Measurements from ENCODE around the gene THRAP3. TPM values are rescaled to one million over a fixed set of nuclear protein-coding genes. Genes with fewer than 3 reads are reported as not detected.
A peak's percentile ranks its signal among the peaks of the same experiment; 100 is the strongest.
"Not testable (repeated sequence)": the region's sequence is repeated elsewhere in the genome, so short reads cannot be mapped to it uniquely, and the experiment has no call there.

Gene THRAP3
- total RNA-seq, 1 donor from 2014 or later: 142 TPM

DNA sequence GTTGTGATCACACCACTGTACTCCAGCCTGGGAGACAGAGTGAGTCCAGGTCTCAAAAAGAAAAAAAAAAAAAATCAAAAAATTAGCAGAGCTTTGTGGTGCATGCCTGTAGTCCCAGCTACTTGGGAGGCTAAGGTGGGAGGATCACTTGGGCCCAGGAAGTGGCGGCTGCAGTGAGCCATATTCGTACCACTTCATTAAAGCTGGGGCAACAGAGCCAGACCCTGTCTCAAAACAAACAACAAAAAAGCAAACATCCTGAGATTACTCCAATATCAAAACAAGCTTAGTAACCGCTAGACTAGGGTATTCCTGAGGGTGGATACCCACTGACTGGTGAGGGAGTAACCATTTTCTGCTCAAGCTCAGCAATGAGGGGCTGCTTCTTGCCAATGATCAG lies 12.9 kb upstream of the THRAP3 start:
- no peak for DNase-seq (ENCODE audit: low spot score, unreplicated experiment)
- TF ChIP-seq CTCF (IDR thresholded peaks at IDR 0.05; ENCODE audit: unreplicated experiment): no peak
- Mint-ChIP-seq H3K4me1 (ENCODE audit: low read depth) (peaks cover 6% of the 10 kb centered on the region), H3K4me3 (ENCODE audit: low read depth) (no peak overlapping the region), H3K27ac (no peak overlapping the region), H3K36me3 (ENCODE audit: insufficient read depth) (no peaks in the 10 kb centered on the region), H3K9me3 (ENCODE audit: low read depth) (no peaks in the 10 kb centered on the region), H3K27me3 (no peaks in the 10 kb centered on the region)

- no peaks in the 10 kb centered on the region for H3K9me3 Mint-ChIP-seq (ENCODE audit: low read depth)
- no peak overlapping the region for H3K27ac Mint-ChIP-seq
- H3K36me3 Mint-ChIP-seq (ENCODE audit: insufficient read depth): no peaks in the 10 kb centered on the region
- no peak for DNase-seq (ENCODE audit: low spot score, unreplicated experiment)
- H3K4me1 Mint-ChIP-seq (ENCODE audit: low read depth): peaks cover 6% of the 10 kb centered on the region
- H3K27me3 Mint-ChIP-seq: no peaks in the 10 kb centered on the region
- TF ChIP-seq CTCF (IDR thresholded peaks at IDR 0.05; ENCODE audit: unreplicated experiment): no peak
- H3K4me3 Mint-ChIP-seq (ENCODE audit: low read depth): no peak overlapping the region
These were observed 12.4 kb upstream of the THRAP3 start for GRCh38 chr1:36211841-36212240.

DNA sequence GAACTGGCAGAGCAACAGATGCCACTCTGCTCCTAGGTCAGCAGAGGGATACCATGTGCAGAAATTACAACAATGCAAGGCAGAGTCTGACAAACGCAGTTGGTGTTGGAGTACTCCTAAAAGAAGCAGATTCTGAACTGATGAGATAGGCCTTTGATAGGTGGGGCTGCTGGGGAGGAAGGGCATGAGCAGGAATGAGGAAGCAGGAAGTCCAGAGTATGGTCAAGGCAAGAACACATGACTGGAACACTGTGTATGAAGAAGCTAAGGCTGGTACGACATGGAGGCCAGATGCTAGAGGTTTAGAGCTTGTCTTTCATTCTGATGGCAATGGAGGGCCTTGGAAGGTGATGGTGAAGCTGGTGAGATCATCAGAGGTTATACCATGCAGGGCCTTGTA lies 11.5 kb upstream of the THRAP3 start:
- Mint-ChIP-seq H3K36me3 (ENCODE audit: insufficient read depth) (no peaks in the 10 kb centered on the region), H3K9me3 (ENCODE audit: low read depth) (no peaks in the 10 kb centered on the region), H3K4me1 (ENCODE audit: low read depth) (peaks cover 4% of the 10 kb centered on the region), H3K4me3 (ENCODE audit: low read depth) (no peak overlapping the region), H3K27ac (peak overlapping the region; percentile 54), H3K27me3 (no peaks in the 10 kb centered on the region)
- DNase-seq (ENCODE audit: low spot score, unreplicated experiment): no peak
- no peak for TF ChIP-seq CTCF (IDR thresholded peaks at IDR 0.05; ENCODE audit: unreplicated experiment)

DNA sequence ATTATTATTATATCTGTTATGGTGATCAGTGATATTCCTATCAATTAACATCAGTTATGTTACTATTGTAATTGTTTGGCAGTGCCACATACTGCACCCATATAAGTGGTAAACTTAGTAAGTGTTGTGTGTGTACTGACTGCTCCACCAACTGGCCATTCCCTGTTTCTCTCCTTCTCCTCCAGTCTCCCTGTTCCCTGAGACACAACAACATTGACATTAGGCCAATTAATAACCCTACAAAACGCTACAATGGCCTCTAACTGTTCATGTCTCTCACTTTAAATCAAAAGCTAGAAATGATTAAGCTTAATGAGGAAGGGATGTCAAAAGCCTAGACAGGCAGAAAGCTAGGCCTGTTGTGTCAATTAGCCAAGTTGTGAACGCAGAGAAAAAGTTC lies 6.6 kb upstream of the THRAP3 start:
- Mint-ChIP-seq H3K27me3 (no peaks in the 10 kb centered on the region), H3K4me1 (ENCODE audit: low read depth) (peaks cover 4% of the 10 kb centered on the region), H3K27ac (peak overlapping the region; percentile 81), H3K9me3 (ENCODE audit: low read depth) (no peaks in the 10 kb centered on the region), H3K36me3 (ENCODE audit: insufficient read depth) (no peaks in the 10 kb centered on the region), H3K4me3 (ENCODE audit: low read depth) (no peak overlapping the region)
- TF ChIP-seq CTCF (IDR thresholded peaks at IDR 0.05; ENCODE audit: unreplicated experiment): peak; percentile 22
- no peak for DNase-seq (ENCODE audit: low spot score, unreplicated experiment)

- H3K4me3 Mint-ChIP-seq (ENCODE audit: low read depth); DNase-seq (ENCODE audit: low spot score, unreplicated experiment); H3K9me3 Mint-ChIP-seq (ENCODE audit: low read depth); H3K27me3 Mint-ChIP-seq; H3K27ac Mint-ChIP-seq; H3K36me3 Mint-ChIP-seq (ENCODE audit: insufficient read depth): not testable (repeated sequence)
- H3K4me1 Mint-ChIP-seq (ENCODE audit: low read depth): peaks cover 26% of the 10 kb centered on the region
These were observed 2.3 kb upstream of the THRAP3 start for GRCh38 chr1:36221901-36222300.

DNA sequence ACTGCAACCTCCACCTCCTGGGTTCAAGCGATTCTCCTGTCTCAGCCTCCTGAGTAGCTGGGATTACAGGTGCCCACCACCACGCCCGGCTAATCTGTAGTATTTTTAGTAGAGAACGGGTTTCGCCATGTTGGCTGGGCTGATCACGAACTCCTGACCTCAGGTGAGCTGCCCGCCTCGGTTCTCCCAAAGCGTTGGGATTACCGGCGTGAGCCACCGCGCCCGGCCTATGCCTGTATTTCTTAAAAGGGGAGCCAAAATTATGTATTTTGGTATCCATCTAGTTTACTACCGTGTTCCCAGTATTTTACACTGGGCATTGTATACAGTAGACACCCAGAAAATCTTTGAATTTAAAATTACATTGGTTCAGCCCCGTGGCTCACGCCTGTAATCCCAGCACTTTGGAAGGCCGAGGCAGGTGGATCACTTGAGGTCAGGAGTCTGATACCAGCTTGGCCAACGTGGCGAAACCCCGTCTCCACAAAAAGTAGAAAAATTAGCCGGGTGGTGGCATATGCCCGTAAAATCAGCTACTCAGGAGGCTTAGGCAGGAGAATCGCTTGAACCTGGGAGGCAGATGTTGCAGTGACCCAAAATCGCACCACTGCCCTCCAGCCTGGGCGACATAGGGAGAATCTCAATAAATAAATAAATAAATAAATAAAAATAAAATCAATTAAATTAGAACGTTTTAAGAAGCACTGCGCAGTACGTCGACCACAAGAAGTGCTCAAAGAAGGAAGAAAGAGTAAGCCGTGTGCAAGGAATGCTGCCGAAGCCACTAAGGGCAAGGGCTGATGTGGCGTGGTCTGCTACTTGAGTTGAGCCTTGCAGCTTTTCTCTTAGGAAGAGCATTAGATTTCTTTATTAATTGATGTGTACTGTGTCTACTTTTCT lies 1.5 kb upstream of the THRAP3 start:
- Mint-ChIP-seq H3K9me3 (ENCODE audit: low read depth) (no peaks in the 10 kb centered on the region), H3K4me3 (ENCODE audit: low read depth) (peak overlapping the region; percentile 99), H3K4me1 (ENCODE audit: low read depth) (peaks cover 23% of the 10 kb centered on the region), H3K27ac (peak overlapping the region; percentile 100), H3K27me3 (no peaks in the 10 kb centered on the region), H3K36me3 (ENCODE audit: insufficient read depth) (peaks cover 9% of the 10 kb centered on the region)
- DNase-seq (ENCODE audit: low spot score, unreplicated experiment): no peak
- no peak for TF ChIP-seq CTCF (IDR thresholded peaks at IDR 0.05; ENCODE audit: unreplicated experiment)
